Muscle layer of colon (tissue), 2 donors: ENCODE data around the gene VASP.

Experiments used
- H3K27ac ChIP-seq: one replicate; pipeline ENCODE4 v1.7.0; 2013; ENCODE audit warnings: low read depth, mild to moderate bottlenecking, low read length, moderate library complexity
- H3K27me3 ChIP-seq, 2 donors: one replicate each; pipeline ENCODE4 v1.7.0; 2013; ENCODE audit warnings: low read length in 2 of 2, mild to moderate bottlenecking in 2 of 2; ENCODE audit not compliant: insufficient read depth in 2 of 2, control insufficient read depth in 1 of 2
- H3K36me3 ChIP-seq: one replicate; pipeline ENCODE4 v1.7.0; 2013; ENCODE audit warnings: mild to moderate bottlenecking, low read length; ENCODE audit not compliant: insufficient read depth
- H3K4me1 ChIP-seq: one replicate; pipeline ENCODE4 v1.7.0; 2013; ENCODE audit warnings: mild to moderate bottlenecking, low read length; ENCODE audit not compliant: insufficient read depth
- H3K4me3 ChIP-seq, 2 donors: one replicate each; pipeline ENCODE4 v1.7.0; 2013; ENCODE audit warnings: low read length in 2 of 2, low read depth in 1 of 2, mild to moderate bottlenecking in 1 of 2, moderate library complexity in 1 of 2
- H3K9ac ChIP-seq: one replicate; pipeline ENCODE4 v1.7.0; 2013; ENCODE audit warnings: low read length
- H3K9me3 ChIP-seq: one replicate; pipeline ENCODE4 v1.7.0; 2013; ENCODE audit warnings: mild to moderate bottlenecking, low read length
- donor health status: abdominal sarcoma.
- donor health status: Adenocarcinoma of cecum.

Gene VASP

GRCh38 chr19:45469132-45469944, 37.9 kb upstream of the VASP start:
- Histone ChIP-seq H3K9me3 (no peaks in the 10 kb centered on the region), H3K27ac (peak overlapping the region; percentile 73), H3K4me3 (peak overlapping the region; percentile 63 to 91), H3K27me3 (no peaks in the 10 kb centered on the region), H3K36me3 (peaks cover 10% of the 10 kb centered on the region), H3K9ac (peak overlapping the region; percentile 89), H3K4me1 (peaks cover 24% of the 10 kb centered on the region)

GRCh38 chr19:45469945-45470761, 37.1 kb upstream of the VASP start:
- peak overlapping the region; percentile 89 for H3K9ac ChIP-seq
- H3K27me3 ChIP-seq = no peaks in the 10 kb centered on the region
- H3K27ac ChIP-seq = peak overlapping the region; percentile 70
- peak overlapping the region; percentile 63 to 91 for H3K4me3 ChIP-seq
- H3K9me3 ChIP-seq = no peaks in the 10 kb centered on the region
- peaks cover 10% of the 10 kb centered on the region for H3K36me3 ChIP-seq
- H3K4me1 ChIP-seq = peaks cover 24% of the 10 kb centered on the region

GRCh38 chr19:45470762-45471081, 36.6 kb upstream of the VASP start:
- H3K27ac ChIP-seq = no peak overlapping the region
- H3K9me3 ChIP-seq = no peaks in the 10 kb centered on the region
- peak overlapping the region in 1 of 2 donors; percentile 91 for H3K4me3 ChIP-seq
- H3K36me3 ChIP-seq = peaks cover 10% of the 10 kb centered on the region
- no peaks in the 10 kb centered on the region for H3K27me3 ChIP-seq
- peaks cover 24% of the 10 kb centered on the region for H3K4me1 ChIP-seq
- H3K9ac ChIP-seq = no peak overlapping the region

GRCh38 chr19:45471111-45471930, 36.0 kb upstream of the VASP start:
- no peaks in the 10 kb centered on the region for H3K27me3 ChIP-seq
- peak overlapping the region in 1 of 2 donors; percentile 91 for H3K4me3 ChIP-seq
- H3K9ac ChIP-seq = no peak overlapping the region
- no peak overlapping the region for H3K27ac ChIP-seq
- peaks cover 10% of the 10 kb centered on the region for H3K36me3 ChIP-seq
- H3K9me3 ChIP-seq = no peaks in the 10 kb centered on the region
- H3K4me1 ChIP-seq = peaks cover 24% of the 10 kb centered on the region

GRCh38 chr19:45471931-45472562, 35.2 kb upstream of the VASP start:
- Histone ChIP-seq H3K27ac (no peak overlapping the region), H3K9me3 (no peaks in the 10 kb centered on the region), H3K4me3 (no peak overlapping the region), H3K4me1 (peaks cover 23% of the 10 kb centered on the region), H3K9ac (no peak overlapping the region), H3K27me3 (no peaks in the 10 kb centered on the region), H3K36me3 (peaks cover 10% of the 10 kb centered on the region)

- H3K9me3 ChIP-seq = no peaks in the 10 kb centered on the region
- H3K4me1 ChIP-seq = peaks cover 21% of the 10 kb centered on the region
- no peak overlapping the region for H3K9ac ChIP-seq
- H3K4me3 ChIP-seq = no peak overlapping the region
- peaks cover 10% of the 10 kb centered on the region for H3K36me3 ChIP-seq
- H3K27me3 ChIP-seq = no peaks in the 10 kb centered on the region
- no peak overlapping the region for H3K27ac ChIP-seq
These were observed 34.5 kb upstream of the VASP start for GRCh38 chr19:45472563-45473366.

- Histone ChIP-seq H3K4me3 (no peak overlapping the region), H3K4me1 (peaks cover 22% of the 10 kb centered on the region), H3K36me3 (peaks cover 10% of the 10 kb centered on the region), H3K27me3 (no peaks in the 10 kb centered on the region), H3K9me3 (no peaks in the 10 kb centered on the region), H3K27ac (no peak overlapping the region), H3K9ac (no peak overlapping the region)
These were observed 34.0 kb upstream of the VASP start for GRCh38 chr19:45473367-45473681.

GRCh38 chr19:45473682-45474605, 33.3 kb upstream of the VASP start:
- no peaks in the 10 kb centered on the region for H3K9me3 ChIP-seq
- H3K27me3 ChIP-seq = no peaks in the 10 kb centered on the region
- H3K9ac ChIP-seq = no peak overlapping the region
- no peak overlapping the region for H3K4me3 ChIP-seq
- peaks cover 10% of the 10 kb centered on the region for H3K36me3 ChIP-seq
- H3K27ac ChIP-seq = no peak overlapping the region
- peaks cover 19% of the 10 kb centered on the region for H3K4me1 ChIP-seq

- H3K27ac ChIP-seq = no peak overlapping the region
- H3K4me1 ChIP-seq = peaks cover 17% of the 10 kb centered on the region
- no peak overlapping the region for H3K9ac ChIP-seq
- H3K9me3 ChIP-seq = no peaks in the 10 kb centered on the region
- H3K27me3 ChIP-seq = no peaks in the 10 kb centered on the region
- H3K36me3 ChIP-seq = peaks cover 10% of the 10 kb centered on the region
- H3K4me3 ChIP-seq = no peak overlapping the region
These were observed 32.4 kb upstream of the VASP start for GRCh38 chr19:45474606-45475521.
